Hypothalamus (tissue), 51 donors: Measurements from ENCODE around the gene OR8J1.
"Not testable (repeated sequence)": the region's sequence is repeated elsewhere in the genome, so short reads cannot be mapped to it uniquely, and the experiment has no call there.

Experiments
- DNase-seq, 51 donors: peaks; one replicate each; lab custom pipeline; 2025; lab: John Stamatoyannopoulos, UW

The OR8J1 gene, protein sequence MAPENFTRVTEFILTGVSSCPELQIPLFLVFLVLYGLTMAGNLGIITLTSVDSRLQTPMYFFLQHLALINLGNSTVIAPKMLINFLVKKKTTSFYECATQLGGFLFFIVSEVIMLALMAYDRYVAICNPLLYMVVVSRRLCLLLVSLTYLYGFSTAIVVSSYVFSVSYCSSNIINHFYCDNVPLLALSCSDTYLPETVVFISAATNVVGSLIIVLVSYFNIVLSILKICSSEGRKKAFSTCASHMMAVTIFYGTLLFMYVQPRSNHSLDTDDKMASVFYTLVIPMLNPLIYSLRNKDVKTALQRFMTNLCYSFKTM

DNA sequence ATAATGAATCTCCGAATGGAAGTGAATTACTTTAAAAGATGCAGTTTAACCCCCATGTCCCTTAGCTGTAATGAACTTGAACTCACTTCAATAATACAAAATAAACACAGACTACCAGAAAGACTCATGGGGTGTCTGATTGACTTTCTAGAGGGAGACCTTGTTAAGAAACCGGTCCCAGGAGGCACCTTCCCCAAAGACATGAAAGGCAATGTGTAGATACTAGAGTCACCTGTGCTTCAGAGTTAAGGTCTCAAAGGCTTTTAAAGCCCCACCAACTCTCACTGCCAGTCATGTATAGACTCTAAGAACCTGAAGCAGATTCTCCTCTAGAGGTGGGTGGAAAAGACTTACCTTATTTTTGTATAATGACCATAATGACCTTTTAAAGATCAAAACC is at the start of gene OR8J1:
TSS of gene OR8J1 (plus strand) at position 301 of the 400 bp plus-strand sequence. CDS start 5,956 bp downstream, outside the sequence.
- no peak for DNase-seq

DNA sequence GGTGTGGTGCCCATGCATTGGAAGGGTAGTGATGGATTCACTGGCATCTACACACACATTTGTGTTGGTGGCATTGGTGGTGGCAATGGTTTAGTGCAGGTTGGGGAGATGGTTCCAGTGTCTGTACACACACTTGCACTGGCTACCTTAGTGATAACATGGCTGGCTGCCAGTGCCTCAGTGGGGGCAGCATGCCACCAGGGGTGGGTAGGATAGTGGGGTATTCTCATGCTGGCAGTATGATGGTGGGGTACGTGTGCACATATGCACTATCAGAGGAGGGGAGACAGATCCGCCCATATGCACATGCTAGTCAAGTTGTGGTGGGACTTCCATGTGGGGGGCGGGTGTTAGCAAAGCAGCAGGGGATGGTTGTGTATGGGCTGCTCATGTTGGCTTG is 46.3 kb upstream of the OR8J1 start:
- DNase-seq, result no peak

DNA sequence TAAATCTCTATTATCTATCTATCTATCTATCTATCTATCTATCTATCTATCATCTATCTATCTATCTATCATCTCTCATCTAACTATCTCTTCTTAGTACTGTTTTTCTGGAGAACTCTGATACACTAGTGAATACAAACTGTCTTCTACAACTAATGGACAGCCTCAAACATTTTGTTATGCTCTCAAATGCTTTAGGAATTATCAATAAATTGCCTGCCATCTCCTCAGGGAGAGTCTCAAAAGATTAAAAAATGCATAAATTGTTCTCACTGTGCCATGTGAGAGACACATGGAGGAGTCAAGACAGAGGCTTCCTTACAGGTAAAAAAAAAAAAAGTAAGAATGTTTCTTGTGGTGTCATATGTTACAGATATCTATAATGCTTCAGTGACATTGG is 39.2 kb upstream of the OR8J1 start, which contains the start of gene OR8K3:
TSS of gene OR8K3 (plus strand) at position 301 of the 400 bp plus-strand sequence. CDS start 3,163 bp downstream, outside the sequence.
- no peak for DNase-seq

DNA sequence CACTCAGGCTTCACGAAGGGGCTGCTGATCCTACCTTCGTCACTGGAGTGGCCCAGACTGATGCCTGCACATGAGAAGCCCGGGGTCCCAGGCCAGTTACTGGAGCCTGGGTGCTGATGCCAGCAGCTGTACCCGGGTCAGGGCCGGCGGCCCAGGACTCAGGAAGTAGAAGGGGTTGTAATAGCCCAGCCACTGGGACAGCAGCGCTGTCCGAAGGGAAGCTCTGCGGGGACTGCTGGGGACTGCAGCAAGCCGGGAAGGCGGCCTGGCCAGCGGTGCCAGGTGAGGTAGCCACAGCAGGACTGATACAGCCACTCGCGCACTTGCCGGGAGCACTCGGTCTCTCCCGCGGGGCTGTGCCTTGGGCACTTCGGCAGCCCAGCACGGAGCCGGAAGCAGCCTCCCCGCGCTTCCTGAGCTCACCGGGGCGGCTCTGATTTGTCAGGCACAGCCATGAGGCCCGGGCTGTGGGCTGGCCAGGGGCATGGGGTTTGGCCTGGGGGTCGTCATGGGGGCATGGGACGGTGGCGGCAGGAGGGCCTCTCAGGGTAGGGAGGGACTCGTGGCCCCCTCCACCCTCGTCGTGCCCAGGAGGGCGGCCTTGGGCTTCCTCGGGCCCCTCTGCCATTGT is 22.1 kb upstream of the OR8J1 start:
- DNase-seq, result no peak

DNA sequence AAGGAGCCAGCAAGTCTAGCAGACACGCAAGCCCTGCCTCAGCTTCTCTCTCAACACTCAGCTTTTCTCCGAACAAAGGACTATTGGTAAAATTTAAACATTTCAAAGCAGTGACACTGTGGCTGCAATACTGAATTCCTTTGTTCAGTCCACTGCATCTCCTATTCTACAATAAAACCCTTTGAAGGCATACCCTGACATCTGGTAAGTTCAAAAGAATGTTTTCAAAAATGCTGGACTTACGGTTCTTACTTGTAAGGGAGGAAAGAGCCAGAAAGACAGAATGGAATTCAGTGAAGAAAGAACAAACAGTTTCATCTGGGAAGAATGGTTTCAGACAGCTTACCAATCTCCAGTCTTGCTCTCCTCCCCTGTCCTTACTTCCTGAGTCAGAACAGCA is 20.9 kb upstream of the OR8J1 start:
- DNase-seq, result peak in 1 of 51 donors; percentile 1

DNA sequence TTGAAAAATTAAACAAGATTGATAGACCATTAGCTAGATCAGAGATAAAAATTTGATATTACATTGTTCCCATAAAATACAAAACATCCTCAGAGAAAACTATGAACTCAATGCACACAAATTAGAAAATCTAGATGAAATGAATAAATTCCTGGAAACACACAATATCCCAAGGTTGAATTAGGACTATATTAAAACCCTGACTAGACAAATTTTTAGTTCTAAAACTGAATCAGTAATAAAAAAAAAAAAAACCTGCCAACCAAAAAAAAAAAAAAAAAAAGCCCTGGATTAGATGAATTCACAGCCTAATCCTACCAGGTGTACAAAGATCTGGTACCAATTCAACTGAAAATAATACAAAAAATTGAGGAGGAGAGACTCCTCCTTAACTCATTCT is 13.8 kb upstream of the OR8J1 start:
- no peak for DNase-seq

DNA sequence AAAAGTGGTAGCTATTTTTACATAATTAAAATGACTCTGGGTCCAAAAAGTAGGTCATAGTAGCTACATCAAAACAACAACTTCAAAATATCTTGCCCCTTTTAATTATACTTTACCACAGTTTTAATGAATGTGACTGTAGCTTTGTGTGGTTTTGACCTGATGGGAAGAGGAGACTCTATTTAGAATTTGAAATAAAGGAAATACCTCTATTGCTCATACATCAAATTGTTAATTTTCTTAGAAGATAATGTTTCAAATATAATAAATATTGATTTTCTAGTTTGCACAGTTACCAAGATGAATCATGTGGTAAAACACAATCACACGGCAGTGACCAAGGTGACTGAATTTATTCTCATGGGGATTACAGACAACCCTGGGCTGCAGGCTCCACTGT is 8.4 kb upstream of the OR8J1 start, which contains the start of gene OR8K1:
TSS of gene OR8K1 (plus strand) at position 301 of the 400 bp plus-strand sequence. CDS start at position 301, 0 bp downstream.
- DNase-seq, result no peak

DNA sequence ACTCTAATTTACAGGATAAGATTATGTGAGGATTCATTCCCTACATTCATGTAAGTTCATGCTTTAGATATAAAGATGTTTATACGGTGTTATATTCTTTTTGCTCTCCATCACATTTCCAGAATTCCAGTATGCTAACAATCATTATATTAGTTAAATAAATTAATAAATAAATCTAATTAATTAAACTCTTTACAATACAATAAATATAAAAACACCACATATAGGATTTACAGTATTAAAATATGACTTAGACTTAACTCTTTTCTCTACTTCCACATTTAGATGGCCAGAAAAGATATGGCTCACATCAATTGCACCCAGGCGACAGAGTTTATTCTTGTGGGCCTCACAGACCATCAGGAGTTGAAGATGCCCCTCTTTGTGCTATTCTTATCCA is 21.2 kb downstream of the OR8J1 start, which contains the start of gene OR8U1:
TSS of gene OR8U1 (plus strand) at position 301 of the 400 bp plus-strand sequence. CDS start at position 301, 0 bp downstream.
- DNase-seq, result no peak

DNA sequence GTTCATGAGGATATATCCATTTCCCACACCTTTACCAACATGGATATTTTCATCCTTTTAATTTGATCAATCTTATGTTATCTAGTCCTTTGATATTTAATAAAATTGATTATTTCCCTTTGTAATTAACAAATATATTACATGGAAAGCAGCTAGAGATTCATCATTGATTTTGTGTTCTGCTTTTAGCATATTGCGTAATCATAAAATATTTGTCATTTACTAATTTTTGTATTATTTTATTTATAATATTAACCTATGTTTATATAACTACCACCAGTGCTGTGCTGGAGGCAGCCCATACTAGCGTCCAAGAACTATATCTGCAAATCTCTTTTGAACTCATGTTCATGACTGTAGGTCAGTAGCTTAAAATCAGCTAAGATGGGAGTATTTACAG is 26.0 kb downstream of the OR8J1 start:
- no peak for DNase-seq

DNA sequence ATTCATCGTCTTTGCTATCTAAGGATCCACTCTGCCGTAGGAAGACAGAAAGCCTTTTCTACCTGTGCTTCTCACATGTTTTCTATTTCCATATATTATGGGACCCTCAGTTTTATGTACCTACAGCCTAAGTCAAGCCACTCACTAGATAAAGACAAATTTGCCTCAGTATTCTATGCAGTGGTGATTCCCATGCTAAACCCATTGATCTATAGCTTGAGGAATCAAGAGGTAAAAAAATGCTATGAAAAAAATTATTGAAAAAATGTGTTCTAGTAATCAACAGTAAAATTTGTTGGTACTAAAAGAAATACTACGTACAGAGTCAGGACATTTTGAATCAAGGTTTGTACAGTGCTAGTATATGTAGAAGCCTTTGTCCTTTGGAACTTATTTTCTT is 40.3 kb downstream of the OR8J1 start:
- DNase-seq, result no peak

DNA sequence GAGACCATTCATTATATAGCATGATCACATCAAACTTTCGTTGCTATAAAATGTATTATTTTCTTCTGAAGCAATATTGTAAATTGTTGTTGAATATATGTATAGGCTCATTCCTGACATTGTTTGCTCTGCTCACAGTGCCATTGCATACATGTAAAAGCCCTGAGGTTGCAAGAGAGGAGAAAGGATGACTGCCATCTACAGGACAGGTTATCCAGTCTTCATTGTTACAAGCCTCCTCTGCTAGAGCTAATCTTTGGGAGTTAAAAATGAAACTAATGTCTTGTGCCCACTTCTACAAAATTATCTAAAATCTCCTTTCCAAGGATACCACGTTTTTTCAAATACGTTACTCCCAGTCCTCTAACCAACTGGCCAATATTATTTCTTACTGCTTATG is 42.0 kb downstream of the OR8J1 start:
- no peak for DNase-seq

DNA sequence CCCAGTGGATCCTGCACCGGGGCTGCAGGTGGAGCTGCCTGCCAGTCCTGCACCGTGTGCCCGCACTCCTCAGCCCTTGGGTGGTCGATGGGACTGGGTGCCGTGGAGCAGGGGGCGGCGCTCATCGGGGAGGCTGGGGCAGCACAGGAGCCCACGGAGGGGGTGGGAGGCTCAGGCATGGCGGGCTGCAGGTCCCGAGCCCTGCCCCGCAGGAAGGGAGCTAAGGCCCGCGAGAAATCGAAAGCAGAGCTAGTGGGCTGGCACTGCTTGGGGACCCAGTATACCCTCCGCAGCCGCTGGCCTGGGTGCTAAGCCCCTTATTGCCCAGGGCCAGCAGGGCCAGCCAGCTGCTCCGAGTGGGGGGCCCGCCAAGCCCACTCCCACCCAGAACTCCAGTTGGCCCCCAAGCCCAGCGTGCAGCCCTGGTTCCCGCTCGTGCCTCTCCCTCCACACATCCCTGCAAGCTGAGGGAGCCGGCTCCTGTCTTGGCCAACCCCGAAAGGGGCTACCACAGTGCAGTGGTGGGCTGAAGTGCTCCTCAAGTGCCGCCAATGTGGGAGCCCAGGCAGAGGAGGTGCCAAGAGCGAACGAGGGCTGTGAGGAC is 47.9 kb downstream of the OR8J1 start:
- DNase-seq, result not testable (repeated sequence)

DNA sequence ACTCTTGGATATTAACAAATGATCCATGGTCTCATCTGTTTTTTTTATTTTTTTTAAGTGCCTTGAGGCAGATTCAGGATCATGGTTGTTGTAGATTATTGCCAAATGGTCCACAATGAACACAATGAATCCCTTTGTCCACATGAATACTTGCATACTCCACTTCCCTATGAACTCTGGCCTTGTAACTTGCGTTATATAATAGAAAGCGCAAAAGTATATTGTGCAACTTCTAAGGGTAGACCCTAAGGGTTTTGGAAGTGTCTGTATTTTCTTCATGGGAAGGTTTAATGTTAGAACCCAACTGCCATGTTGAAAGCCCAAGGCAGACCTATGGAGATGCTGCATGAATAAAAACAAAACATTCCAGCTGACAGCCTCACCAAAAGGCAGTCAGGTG is 50.3 kb downstream of the OR8J1 start:
- no peak for DNase-seq

DNA sequence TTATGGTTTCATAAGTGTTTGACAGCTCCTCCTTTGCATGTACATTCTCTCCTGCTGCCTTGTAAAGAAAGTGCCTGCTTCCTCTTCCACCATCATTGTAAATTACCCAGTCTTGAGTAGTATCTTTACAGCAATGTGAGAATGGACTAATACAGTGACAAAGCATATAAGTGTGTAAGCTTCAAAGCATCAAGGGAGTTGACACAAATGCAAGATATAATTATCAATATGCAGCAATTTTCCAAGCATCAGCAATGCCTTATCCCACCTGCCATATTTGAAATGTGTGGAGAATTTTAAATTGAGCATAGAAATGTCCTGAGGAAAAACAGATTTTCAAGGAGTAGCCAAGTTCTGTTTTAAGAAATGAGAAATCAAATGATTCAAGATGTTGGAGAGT is 56.7 kb downstream of the OR8J1 start:
- no peak for DNase-seq
